Dermis blood vessel endothelial cell (primary cell): ENCODE results near the gene ARHGEF2. TPM values are rescaled to one million over a fixed set of nuclear protein-coding genes. Genes with fewer than 3 reads are reported as not detected.

ENCODE experiments used
- DNase-seq: peaks from one replicate; pipeline ENCODE4 v3.0.0; 2010
- total RNA-seq: library from RNA; depleted of rRNA; stranded (reverse); fragments of >200 nt; gene quantifications from 2 replicates; pipeline ENCODE4 v1.2.3, GENCODE V29; 2014

Gene ARHGEF2
- total RNA-seq, 1 donor from 2014 or later, result 101 TPM

DNA sequence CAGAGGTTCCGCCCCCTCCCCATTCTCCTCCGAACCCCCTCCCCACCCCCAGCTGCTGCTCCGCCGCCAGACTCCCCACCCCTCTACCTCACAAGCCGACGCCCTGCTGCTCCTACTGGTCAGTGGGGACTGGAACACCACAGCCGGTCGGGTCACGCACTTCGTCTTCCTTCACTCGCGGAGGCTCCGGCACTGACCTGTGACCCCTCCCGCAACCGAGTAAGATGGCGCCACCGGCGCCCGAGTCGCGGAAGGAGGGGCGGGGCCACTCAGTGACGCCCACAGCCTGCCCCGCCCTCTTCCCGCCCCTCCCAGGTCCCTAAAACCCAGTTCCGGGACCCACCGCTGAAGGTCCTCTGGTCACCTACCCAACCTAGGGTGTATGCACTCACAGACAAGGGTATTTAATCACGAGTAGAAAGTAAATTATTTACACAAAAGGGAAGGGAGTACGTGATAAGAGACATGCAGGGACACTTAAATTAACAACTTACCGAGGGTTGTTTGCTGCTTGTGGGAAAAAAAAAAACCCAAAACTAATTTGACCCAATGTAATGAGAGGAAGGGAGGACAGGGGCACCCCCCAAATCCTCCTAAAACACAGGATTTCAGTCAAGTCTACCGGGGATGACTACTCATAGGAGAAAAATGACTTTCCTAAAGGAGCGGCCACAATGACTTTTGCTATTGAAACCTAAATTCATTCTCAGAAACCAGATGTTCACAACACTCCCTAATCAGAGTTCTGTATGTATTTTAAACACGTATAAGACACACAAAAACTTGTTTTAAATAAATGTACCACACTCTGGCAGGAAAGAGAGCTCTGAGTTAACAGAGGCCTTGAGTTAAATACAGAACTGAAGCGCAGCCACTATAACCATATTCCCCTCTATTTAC, 66.9 kb downstream of the ARHGEF2 start, which contains the start of gene RIT1:
Gene RIT1 (minus strand): TSS at position 194 of the 900 bp plus-strand sequence. CDS start 588 bp downstream, outside the sequence.
- peak; percentile 83 for DNase-seq

DNA sequence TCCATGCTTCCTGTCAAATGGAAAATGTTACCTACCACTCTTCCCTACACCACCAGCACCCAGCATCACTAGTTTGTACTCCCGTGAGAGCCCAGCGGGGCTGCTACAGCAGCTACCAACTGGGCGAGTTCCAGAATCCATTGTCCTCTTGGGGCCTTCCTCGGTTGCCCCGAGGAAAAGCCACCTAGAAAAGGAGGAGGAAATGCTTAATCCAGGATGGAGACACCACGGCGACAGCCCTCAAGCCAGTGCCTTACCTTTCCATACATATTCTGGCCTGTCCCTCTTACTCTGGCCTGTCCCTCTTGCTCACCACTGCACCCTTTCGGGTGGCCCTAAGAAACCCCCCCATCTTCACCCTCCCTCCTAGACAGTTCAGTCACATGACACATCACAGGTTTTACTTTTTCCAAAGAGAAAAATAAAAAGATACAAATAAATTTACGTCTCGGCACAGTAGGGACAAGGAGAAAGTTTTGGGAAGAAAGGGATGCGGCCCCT, 67.7 kb downstream of the ARHGEF2 start:
- DNase-seq, result peak; percentile 58

DNA sequence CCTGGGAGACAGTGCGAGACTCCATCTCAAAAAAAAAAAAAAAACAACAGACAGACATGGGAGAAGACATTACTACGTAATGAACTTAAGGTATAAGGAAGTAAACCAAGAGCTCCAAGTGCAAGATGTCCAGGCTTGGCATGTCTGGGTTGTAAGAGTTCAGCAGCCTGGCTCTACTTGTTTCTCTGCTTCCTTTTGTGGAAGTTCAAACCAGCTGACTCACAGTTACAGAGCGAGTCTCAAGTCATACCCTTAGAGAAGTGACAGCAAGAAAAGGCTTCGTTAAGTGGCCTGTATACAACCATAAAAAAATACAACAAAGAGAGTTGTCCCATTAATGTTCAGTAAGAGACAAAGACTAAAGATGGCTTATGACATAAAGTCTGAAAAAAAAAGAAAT, 68.5 kb downstream of the ARHGEF2 start:
- DNase-seq, result peak; percentile 65

DNA sequence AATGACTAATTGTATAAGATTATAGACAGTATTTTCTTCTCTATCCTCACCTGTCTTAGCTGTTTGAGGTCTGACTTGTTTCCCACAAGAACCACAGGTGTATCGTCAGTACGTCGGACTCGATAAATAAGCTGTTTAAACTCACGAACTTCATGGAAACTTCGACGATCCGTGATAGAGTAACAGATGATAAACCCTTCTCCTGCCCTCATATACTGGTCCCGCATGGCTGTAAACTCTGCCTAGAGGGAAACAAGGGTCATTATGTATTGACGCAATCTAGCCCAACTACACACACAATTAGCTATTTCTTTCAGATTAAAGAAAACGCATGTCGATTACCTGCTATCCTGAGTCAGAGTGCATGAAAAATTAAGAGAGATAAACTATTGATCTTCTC, 74.1 kb downstream of the ARHGEF2 start:
- DNase-seq, result no peak

DNA sequence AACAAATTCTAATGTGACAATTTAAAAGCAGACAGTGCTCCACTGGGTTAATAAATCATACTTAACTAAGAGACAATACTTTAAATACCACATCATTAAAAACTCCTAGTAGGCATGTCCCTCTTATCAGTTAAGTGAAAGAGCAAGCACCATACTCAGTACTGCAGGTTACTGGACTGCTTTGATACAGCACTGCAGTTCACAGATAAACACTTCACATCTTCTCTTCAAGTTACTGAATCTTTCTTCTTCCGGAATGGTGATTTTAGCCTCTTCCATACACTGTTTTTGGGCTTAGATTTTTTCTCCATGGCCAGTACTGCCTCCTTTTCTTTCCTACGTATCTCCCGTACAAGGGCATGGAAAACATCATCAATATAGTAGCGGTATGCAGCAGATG, 78.2 kb downstream of the ARHGEF2 start:
- DNase-seq, result no peak

DNA sequence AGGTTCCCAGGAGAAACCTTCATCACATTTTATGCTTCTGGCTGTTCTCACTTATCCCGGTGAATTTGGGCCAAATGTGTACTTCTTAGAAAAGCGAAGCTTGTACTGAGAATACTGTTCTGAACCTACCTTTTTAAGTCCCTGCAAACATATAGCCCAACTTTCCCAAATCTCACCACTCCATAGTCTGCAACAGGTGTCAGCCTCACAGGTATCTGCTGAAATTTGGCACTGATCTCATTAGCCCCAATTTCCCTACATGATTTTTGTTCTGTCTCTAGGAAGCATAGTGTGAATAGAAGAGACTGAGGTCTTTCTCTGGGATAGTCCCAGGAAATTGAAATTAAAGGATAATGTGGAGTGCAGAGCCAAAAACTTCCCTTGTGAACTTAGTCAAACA, 78.7 kb downstream of the ARHGEF2 start:
- DNase-seq, result no peak

DNA sequence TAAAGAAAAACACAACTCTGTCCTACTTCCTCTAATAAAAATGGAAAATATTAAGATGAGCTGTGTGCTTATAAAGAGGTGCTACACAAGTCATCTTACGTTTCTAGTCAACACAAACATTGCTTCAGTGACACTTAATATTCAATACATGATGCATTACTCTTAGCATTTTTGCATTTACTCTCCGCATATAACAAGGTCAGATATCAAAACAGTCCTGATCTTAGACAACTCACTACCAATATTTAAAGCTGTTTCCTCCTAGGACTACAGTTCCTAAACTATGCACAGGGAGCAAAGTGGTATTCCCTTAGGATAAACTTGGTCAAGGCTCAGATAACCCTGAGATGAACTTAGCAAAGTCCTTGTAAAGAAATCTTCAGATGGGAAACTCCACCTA, 79.5 kb downstream of the ARHGEF2 start:
- DNase-seq, result no peak

DNA sequence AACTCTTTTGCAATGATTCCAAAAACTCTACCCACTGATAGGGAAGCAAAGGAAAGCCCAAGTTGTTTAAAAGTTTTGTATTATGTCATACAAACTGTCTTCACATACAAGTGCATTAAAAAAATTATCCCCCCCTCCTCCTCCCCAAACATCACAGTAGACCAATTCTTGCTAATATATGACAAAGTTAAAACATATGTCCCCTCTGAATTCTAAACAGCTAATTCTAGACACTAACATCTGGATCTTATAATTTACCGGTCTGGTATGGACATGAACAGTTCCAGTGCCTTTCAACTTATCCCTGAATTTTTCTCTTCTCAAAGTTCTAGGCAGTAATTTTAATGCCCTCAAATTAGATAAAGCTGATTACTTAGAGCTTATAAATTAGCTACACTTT, 80.6 kb downstream of the ARHGEF2 start:
- DNase-seq, result no peak

Other genes starting within 250 kb of the ARHGEF2 start
- 31.8 and 34.3 TPM in 2 replicates for gene GON4L, start 121.3 kb downstream of the ARHGEF2 start, total RNA-seq
- 35.9 and 41.0 TPM in 2 replicates for gene SYT11, start 119.0 kb downstream of the ARHGEF2 start, total RNA-seq
- gene RIT1, start 67.2 kb downstream of the ARHGEF2 start, total RNA-seq, result 59.4 and 60.6 TPM in 2 replicates
- 25.7 and 32.8 TPM in 2 replicates for gene KHDC4, start 44.1 kb downstream of the ARHGEF2 start, total RNA-seq
- 0.19 TPM in 1 of 2 replicates, not detected in the other for gene RXFP4, start 36.9 kb downstream of the ARHGEF2 start, total RNA-seq
- gene SSR2, start 42.4 kb upstream of the ARHGEF2 start, total RNA-seq, result 516 and 723 TPM in 2 replicates
- gene UBQLN4, start 75.3 kb upstream of the ARHGEF2 start, total RNA-seq, result 16.3 and 23.4 TPM in 2 replicates
- gene LAMTOR2, start 76.2 kb upstream of the ARHGEF2 start, total RNA-seq, result 69.3 and 103 TPM in 2 replicates
- not detected in 2 replicates for gene RAB25, start 82.6 kb upstream of the ARHGEF2 start, total RNA-seq
- 4.8 and 8.8 TPM in 2 replicates for gene MEX3A, start 103.9 kb upstream of the ARHGEF2 start, total RNA-seq
- 502 and 945 TPM in 2 replicates for gene LMNA, start 136.2 kb upstream of the ARHGEF2 start, total RNA-seq
- 0.68 and 0.74 TPM in 2 replicates for gene SEMA4A, start 175.0 kb upstream of the ARHGEF2 start, total RNA-seq
- gene SLC25A44, start 215.6 kb upstream of the ARHGEF2 start, total RNA-seq, result 9.0 and 15.9 TPM in 2 replicates
- 64.2 and 66.4 TPM in 2 replicates for gene PMF1, start 234.5 kb upstream of the ARHGEF2 start, total RNA-seq